ENCODE results near the gene CDKN1C. TPM values are rescaled to one million over a fixed set of nuclear protein-coding genes. Genes with fewer than 3 reads are reported as not detected.

Gene CDKN1C
- total and polyA plus RNA-seq, 12 donors: 16.9 to 55.3 (median 26.6) TPM

- Histone ChIP-seq H3K4me1 (peaks cover 4 to 33% (median 18%) of the 10 kb centered on the region in 9 donors), H3K9me3 (no peaks in the 10 kb centered on the region), H3K27me3 (peaks cover 0 to 26% (median 7%) of the 10 kb centered on the region in 7 donors), H3K36me3 (no peaks in the 10 kb centered on the region), H3K27ac (no peak overlapping the region), H3K4me3 (no peak overlapping the region)
- DNase-seq: no peak
- intact Hi-C loops (cut with DNase I): no loop called here
- ATAC-seq: peak in 1 of 8 donors; percentile 1
- WGBS, 2 donors: 84% methylated on average over 13 of the region's 13 CpGs
- no peak for TF ChIP-seq CTCF (IDR thresholded peaks at IDR 0.05)
These were observed 27.4 kb upstream of the CDKN1C start for GRCh38 chr11:2913019-2913431.

GRCh38 chr11:2912498-2912897 lies 26.9 kb upstream of the CDKN1C start:
- no peaks in the 10 kb centered on the region for H3K9me3 ChIP-seq
- WGBS, 2 donors: 76 to 83% methylated on average over 5 of the region's 5 CpGs
- H3K4me1 ChIP-seq: peaks cover 4 to 33% (median 18%) of the 10 kb centered on the region in 9 donors
- no peaks in the 10 kb centered on the region for H3K36me3 ChIP-seq
- peaks cover 0 to 28% (median 7%) of the 10 kb centered on the region in 7 donors for H3K27me3 ChIP-seq
- H3K27ac ChIP-seq: no peak overlapping the region
- intact Hi-C loops (cut with DNase I): no loop called here
- no peak overlapping the region for H3K4me3 ChIP-seq
- ATAC-seq (peak in 2 of 8 donors; percentile 4 to 6), DNase-seq (no peak)
- no peak for TF ChIP-seq CTCF (IDR thresholded peaks at IDR 0.05)

GRCh38 chr11:2911785-2912391 lies 26.3 kb upstream of the CDKN1C start:
- TF ChIP-seq CTCF (IDR thresholded peaks at IDR 0.05): no peak
- ATAC-seq (no peak), DNase-seq (no peak)
- Histone ChIP-seq H3K27ac (no peak overlapping the region), H3K4me1 (peaks cover 4 to 33% (median 18%) of the 10 kb centered on the region in 9 donors), H3K4me3 (no peak overlapping the region), H3K27me3 (peaks cover 0 to 28% (median 7%) of the 10 kb centered on the region in 7 donors), H3K36me3 (no peaks in the 10 kb centered on the region), H3K9me3 (peaks cover 0 to 3% (median 0%) of the 10 kb centered on the region in 11 donors)
- 73 to 76% methylated on average over 12 of the region's 12 CpGs for WGBS, 2 donors
- intact Hi-C loops (cut with DNase I): no loop called here

GRCh38 chr11:2911088-2911784 lies 25.7 kb upstream of the CDKN1C start:
- no peak for TF ChIP-seq CTCF (IDR thresholded peaks at IDR 0.05)
- Histone ChIP-seq H3K9me3 (peaks cover 0 to 3% (median 0%) of the 10 kb centered on the region in 11 donors), H3K36me3 (no peaks in the 10 kb centered on the region), H3K4me1 (peaks cover 4 to 33% (median 18%) of the 10 kb centered on the region in 9 donors), H3K27ac (no peak overlapping the region), H3K27me3 (peaks cover 0 to 28% (median 7%) of the 10 kb centered on the region in 7 donors), H3K4me3 (no peak overlapping the region)
- WGBS, 2 donors: 87 to 88% methylated on average over 18 of the region's 18 CpGs
- DNase-seq (no peak), ATAC-seq (no peak)
- intact Hi-C loops (cut with DNase I): no loop called here

Data from heart right ventricle (tissue), 16 donors.